HCT116 (cell line): Measurements from ENCODE around the gene CCL16. TPM values are rescaled to one million over a fixed set of nuclear protein-coding genes. Genes with fewer than 3 reads are reported as not detected.

Experiments used
- ATAC-seq: fragments of 200-7000 bp; cut with Tn5 transposase; 2 replicates; pipeline ENCODE4 v1.9.1; 2020; ENCODE audit warnings: mild to moderate bottlenecking, moderate library complexity
- BruUV-seq: library from RNA; stranded (reverse); fragments of 400-500 nt; replicated peaks from 2 replicates; lab custom pipeline; 2021; lab: Mats Ljungman, UMichigan
- CTCF ChIA-PET: fragments of 300-600 bp; sonication (Branson Sonifier 250); formaldehyde crosslinking; loops from one replicate; lab custom pipeline; 2021; ENCODE audit warnings: antibody characterized with exemption; lab: Charles Lee
- POLR2A ChIA-PET: fragments of 300-600, 350-600 bp; sonication (Branson Sonifier 250); formaldehyde crosslinking; loops from one replicate; lab custom pipeline; 2021; ENCODE audit warnings: antibody characterized with exemption; lab: Charles Lee
- RAD21 ChIA-PET, 2 experiments: fragments of 300-600 bp; sonication (Branson Sonifier 250); formaldehyde crosslinking; loops; one replicate each; lab custom pipeline; 2023; ENCODE audit warnings: low total read pairs in 2 of 2; ENCODE audit not compliant: uncharacterized antibody in 2 of 2, unreplicated experiment in 2 of 2, low non-redundant PET in 1 of 2; lab: Charles Lee
- DNase-seq: peaks from one replicate; pipeline ENCODE4 v3.0.0-alpha.2; 2010; ENCODE audit warnings: low read depth, low spot score
- H2AFZ ChIP-seq: fragments of 200-600 bp; shearing (Covaris generic), sonication (generic); 2 replicates; pipeline ENCODE4 v1.6.1; 2017; ENCODE audit warnings: low read depth, mixed run types, mixed read lengths, antibody characterized with exemption, low read length; ENCODE audit not compliant: poor library complexity, severe bottlenecking
- H3K27ac ChIP-seq: 2 replicates; pipeline ENCODE4 v1.5.1; 2012; ENCODE audit warnings: low read depth, low read length
- H3K27me3 ChIP-seq: fragments of 200-600 bp; sonication (generic); 2 replicates; pipeline ENCODE4 v1.6.1; 2016; ENCODE audit warnings: mixed run types, low read length, mixed read lengths; ENCODE audit not compliant: insufficient read depth
- H3K36me3 ChIP-seq, 2 experiments: fragments of 200-500 bp in 1 of 2; fragments of 200-600 bp in 1 of 2; sonication (Bioruptor generic) in 1 of 2; sonication (generic) in 1 of 2; 2 replicates each; pipeline versions ENCODE4 v1.5.1 to v1.6.1; 2014 to 2016; ENCODE audit warnings: low read length in 2 of 2, inconsistent platforms in 1 of 2, mixed read lengths in 1 of 2, mixed run types in 1 of 2; ENCODE audit not compliant: insufficient read depth in 2 of 2, control insufficient read depth in 1 of 2
- H3K4me1 ChIP-seq, 2 experiments: fragments of 200-600 bp in 1 of 2; sonication (generic) in 1 of 2; 2 replicates each; pipeline versions ENCODE4 v1.5.1 to v1.6.1; 2012 to 2017; ENCODE audit warnings: low read length in 2 of 2, inconsistent platforms in 1 of 2, mild to moderate bottlenecking in 1 of 2, mixed read lengths in 1 of 2, mixed run types in 1 of 2, moderate library complexity in 1 of 2; ENCODE audit not compliant: insufficient read depth in 2 of 2, control insufficient read depth in 1 of 2
- H3K4me2 ChIP-seq: fragments of 200-600 bp; sonication (generic); 2 replicates; pipeline ENCODE4 v1.6.1; 2017; ENCODE audit warnings: mixed run types, low read length, mixed read lengths
- H3K4me3 ChIP-seq, 2 experiments: fragments of 200-600 bp in 1 of 2; sonication (generic) in 1 of 2; replicated peaks in 1 of 2; 2 replicates each; pipeline ENCODE4 v1.5.1; 2011 to 2016; ENCODE audit warnings: low read length in 2 of 2, control low read depth in 1 of 2, low read depth in 1 of 2, mild to moderate bottlenecking in 1 of 2, mixed read lengths in 1 of 2, mixed run types in 1 of 2
- H3K79me2 ChIP-seq: fragments of 200-600 bp; sonication (generic); 2 replicates; pipeline ENCODE4 v1.6.1; 2017; ENCODE audit warnings: mild to moderate bottlenecking, mixed run types, low read length, moderate library complexity, mixed read lengths; ENCODE audit not compliant: insufficient read depth
- H3K9ac ChIP-seq: fragments of 200-600 bp; sonication (generic); 2 replicates; pipeline ENCODE4 v1.6.1; 2016; ENCODE audit warnings: low read length, mixed read lengths
- H3K9me2 ChIP-seq: fragments of 200-600 bp; sonication (generic), shearing (Covaris generic); 2 replicates; pipeline ENCODE4 v1.6.1; 2017; ENCODE audit warnings: mixed run types, mild to moderate bottlenecking, moderate library complexity; ENCODE audit not compliant: insufficient read depth
- H3K9me3 ChIP-seq, 2 experiments: fragments of 200-500 bp in 1 of 2; fragments of 200-600 bp in 1 of 2; sonication (Bioruptor generic) in 1 of 2; sonication (generic) in 1 of 2; 2 replicates each; pipeline ENCODE4 v1.6.1; 2014 to 2017; ENCODE audit warnings: low read length in 2 of 2, mixed read lengths in 2 of 2, inconsistent platforms in 1 of 2, low read depth in 1 of 2, mild to moderate bottlenecking in 1 of 2, mixed run types in 1 of 2, moderate library complexity in 1 of 2; ENCODE audit not compliant: control insufficient read depth in 1 of 2, insufficient read depth in 1 of 2
- H4K20me1 ChIP-seq: fragments of 200-600 bp; sonication (generic), shearing (Covaris generic); 2 replicates; pipeline ENCODE4 v1.6.1; 2017; ENCODE audit warnings: mixed run types, mild to moderate bottlenecking, moderate library complexity; ENCODE audit not compliant: insufficient read depth
- CEBPB ChIP-seq: IDR thresholded peaks from 2 replicates; pipeline ENCODE4 v1.6.1; 2012; ENCODE audit warnings: low read depth
- EZH2 ChIP-seq: fragments of 200-600 bp; sonication (generic); IDR thresholded peaks from 2 replicates; pipeline ENCODE4 v1.6.1; 2017; ENCODE audit warnings: antibody characterized with exemption, mixed run types
- FOSL1 ChIP-seq: IDR thresholded peaks from 2 replicates; pipeline ENCODE4 v1.6.1; 2012; ENCODE audit warnings: low read depth
- SIN3A ChIP-seq: IDR thresholded peaks from 2 replicates; pipeline ENCODE4 v1.6.1; 2012; ENCODE audit warnings: low read depth
- TCF7L2 ChIP-seq: IDR thresholded peaks from 2 replicates; pipeline ENCODE4 v1.7.0; 2011; ENCODE audit warnings: borderline replicate concordance, inconsistent platforms; ENCODE audit not compliant: insufficient read depth, insufficient read length; ENCODE audit errors: extremely low read depth
- ZFX ChIP-seq: fragments of 450-650 bp; IDR thresholded peaks from 2 replicates; pipeline ENCODE4 v1.6.1; 2017
- intact Hi-C: fragments of 100-400 bp; cut with micrococcal nuclease; formaldehyde crosslinking; loops from 2 replicates; pipeline ENCODE4 v1.10.0; 2022
- total RNA-seq: library from RNA; stranded (reverse); gene quantifications from one replicate; pipeline ENCODE4 v1.2.1, GENCODE V29; 2021; ENCODE audit not compliant: unreplicated experiment
- TF ChIP-seq, protein P1 (sequence below): IDR thresholded peaks from 2 replicates; pipeline ENCODE4 v1.6.1; 2012

Gene CCL16
- total RNA-seq, 1 experiment from 2014 or later, result not detected

DNA sequence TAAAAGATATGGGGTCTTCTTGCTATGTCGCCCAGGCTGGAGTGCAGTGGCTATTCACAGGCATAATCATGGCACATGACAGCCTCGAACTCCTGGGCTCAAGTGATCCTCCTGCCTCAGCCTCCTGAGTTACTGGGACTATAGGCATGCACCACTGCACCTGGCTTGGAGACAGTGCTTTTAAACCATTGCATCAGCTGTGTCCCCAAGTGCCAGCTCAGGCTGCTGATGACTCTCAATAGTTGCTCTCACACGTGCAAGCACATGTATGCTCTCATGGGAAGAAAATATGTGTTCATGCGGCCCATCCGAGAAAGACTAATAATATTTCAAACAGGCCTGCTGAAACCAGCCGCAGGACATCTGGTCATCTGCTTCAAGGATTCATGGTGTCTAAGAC is 8.8 kb downstream of the CCL16 start:
- ChIA-PET POLR2A (no interaction called here), CTCF (interaction anchor here (1.3 to 5.3 kb wide), 3 partner anchors 100 to 178 kb away, joined by 5 to 137 read pairs (median 7); no protein-coding TSS in a partner anchor), RAD21 (interaction anchor here in 1 of 2 experiments (1.6 kb wide), 1 partner anchor 176 kb away, joined by 5 read pairs; no protein-coding TSS in a partner anchor)
- Histone ChIP-seq H3K4me2 (no peak overlapping the region), H3K4me3 (no peak overlapping the region), H4K20me1 (no peaks in the 10 kb centered on the region), H3K9ac (no peak overlapping the region), H3K36me3 (no peaks in the 10 kb centered on the region), H3K27me3 (no peaks in the 10 kb centered on the region), H3K9me3 (no peaks in the 10 kb centered on the region), H3K27ac (no peak overlapping the region), H3K79me2 (no peaks in the 10 kb centered on the region), H3K4me1 (peaks cover 0 to 3% of the 10 kb centered on the region in 2 experiments; a peak in 1 of 4 replicates), H3K9me2 (no peaks in the 10 kb centered on the region), H2AFZ (no peak overlapping the region)
- no peak for DNase-seq
- BruUV-seq, result no TSS peak
- ATAC-seq, result no peak
- intact Hi-C loops, result no loop called here
- no peak for TF ChIP-seq SIN3A

DNA sequence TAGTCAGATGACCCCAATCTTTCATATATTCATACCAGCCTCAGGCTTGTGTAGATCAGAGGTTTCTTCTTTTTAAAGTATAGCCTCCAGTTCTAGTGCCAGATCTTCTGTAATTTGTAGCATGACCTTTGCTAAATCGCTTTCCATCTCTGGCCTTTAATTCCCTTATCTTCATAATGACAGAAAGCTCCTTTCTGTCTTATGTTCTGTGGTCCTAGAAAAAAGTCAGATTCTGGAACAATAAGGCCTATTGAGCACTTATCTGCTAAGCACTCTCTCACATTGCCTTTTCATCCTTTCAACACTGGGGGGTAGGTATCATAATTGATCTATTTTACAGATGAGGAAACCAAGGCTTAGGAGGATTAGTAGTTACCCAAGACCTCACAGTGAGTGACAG is 9.2 kb downstream of the CCL16 start:
- Histone ChIP-seq H3K9me3 (no peaks in the 10 kb centered on the region), H3K4me1 (peaks cover 0 to 3% of the 10 kb centered on the region in 2 experiments; a peak in 1 of 4 replicates), H3K9ac (no peak overlapping the region), H3K27me3 (no peaks in the 10 kb centered on the region), H3K4me3 (no peak overlapping the region), H2AFZ (no peak overlapping the region), H3K36me3 (no peaks in the 10 kb centered on the region), H3K9me2 (no peaks in the 10 kb centered on the region), H4K20me1 (no peaks in the 10 kb centered on the region), H3K79me2 (no peaks in the 10 kb centered on the region), H3K4me2 (no peak overlapping the region), H3K27ac (no peak overlapping the region)
- no TSS peak for BruUV-seq
- TF ChIP-seq TCF7L2 (no peak), EZH2 (no peak), ZFX (no peak), CEBPB (no peak), SIN3A (no peak), FOSL1 (no peak)
- TF ChIP-seq, protein P1, sequence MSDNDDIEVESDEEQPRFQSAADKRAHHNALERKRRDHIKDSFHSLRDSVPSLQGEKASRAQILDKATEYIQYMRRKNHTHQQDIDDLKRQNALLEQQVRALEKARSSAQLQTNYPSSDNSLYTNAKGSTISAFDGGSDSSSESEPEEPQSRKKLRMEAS, result no peak
- no peak for ATAC-seq
- RAD21 ChIA-PET, result interaction anchor here in 1 of 2 experiments (1.6 kb wide), 1 partner anchor 177 kb away, joined by 5 read pairs; no protein-coding TSS in a partner anchor
- no peak for DNase-seq
- CTCF ChIA-PET, result interaction anchor here (1.2 to 5.3 kb wide), 3 partner anchors 100 to 179 kb away, joined by 3 to 137 read pairs (median 5); no protein-coding TSS in a partner anchor
- POLR2A ChIA-PET, result no interaction called here
- intact Hi-C loops, result no loop called here
